ENCODE measurements around the gene COL4A1.

- TF ChIP-seq POLR2A (IDR thresholded peaks at IDR 0.05) = no peak
- TF ChIP-seq CTCF (IDR thresholded peaks at IDR 0.05) = no peak
These were observed 90.4 kb downstream of the COL4A1 start for GRCh38 chr13:110216398-110217041.
